B cell (primary cell): Measurements from ENCODE around the gene TCAIM.

ENCODE experiments used
- EZH2 ChIP-seq: IDR thresholded peaks from 2 replicates; pipeline ENCODE4 v1.6.1; 2012; ENCODE audit warnings: borderline replicate concordance, low read depth, mild to moderate bottlenecking, moderate library complexity, low read length; ENCODE audit not compliant: insufficient read depth, poor library complexity, severe bottlenecking
- TF ChIP-seq, protein P1 (sequence below): fragments of 200-600 bp; IDR thresholded peaks from one replicate; pipeline ENCODE4 v1.8.0; 2022; ENCODE audit warnings: antibody characterized with exemption, mild to moderate bottlenecking

DNA sequence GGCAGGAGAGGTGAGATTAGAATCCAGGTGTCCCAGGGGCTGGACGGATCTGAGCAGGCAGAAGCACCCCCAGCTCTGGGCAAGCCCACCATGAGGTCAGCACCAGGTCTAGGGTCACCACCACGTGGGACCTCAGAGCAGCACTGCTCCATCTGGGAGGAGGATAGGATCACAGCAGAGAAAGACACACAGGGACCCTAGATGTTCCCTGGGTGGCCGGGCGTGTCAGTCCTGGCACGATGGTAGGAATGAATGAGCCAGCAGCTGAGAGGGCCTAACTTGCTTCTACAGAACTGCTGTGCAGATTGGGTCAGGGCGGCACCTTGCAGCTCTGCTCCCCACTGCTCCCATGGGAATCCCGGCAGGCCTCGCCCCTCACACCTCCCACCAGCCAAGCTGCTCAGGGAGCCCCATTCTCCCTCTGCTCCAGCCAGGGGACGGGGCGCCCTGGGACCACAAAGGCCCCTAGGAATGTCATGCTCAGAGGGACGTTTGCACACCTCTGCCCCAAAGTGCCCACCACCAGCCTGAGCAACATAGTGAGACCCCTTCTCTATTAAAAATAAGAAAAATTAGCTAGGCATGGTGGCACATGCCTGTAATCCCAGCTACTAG lies 72.6 kb downstream of the TCAIM start:
- TF ChIP-seq EZH2: no peak
- TF ChIP-seq, protein P1, sequence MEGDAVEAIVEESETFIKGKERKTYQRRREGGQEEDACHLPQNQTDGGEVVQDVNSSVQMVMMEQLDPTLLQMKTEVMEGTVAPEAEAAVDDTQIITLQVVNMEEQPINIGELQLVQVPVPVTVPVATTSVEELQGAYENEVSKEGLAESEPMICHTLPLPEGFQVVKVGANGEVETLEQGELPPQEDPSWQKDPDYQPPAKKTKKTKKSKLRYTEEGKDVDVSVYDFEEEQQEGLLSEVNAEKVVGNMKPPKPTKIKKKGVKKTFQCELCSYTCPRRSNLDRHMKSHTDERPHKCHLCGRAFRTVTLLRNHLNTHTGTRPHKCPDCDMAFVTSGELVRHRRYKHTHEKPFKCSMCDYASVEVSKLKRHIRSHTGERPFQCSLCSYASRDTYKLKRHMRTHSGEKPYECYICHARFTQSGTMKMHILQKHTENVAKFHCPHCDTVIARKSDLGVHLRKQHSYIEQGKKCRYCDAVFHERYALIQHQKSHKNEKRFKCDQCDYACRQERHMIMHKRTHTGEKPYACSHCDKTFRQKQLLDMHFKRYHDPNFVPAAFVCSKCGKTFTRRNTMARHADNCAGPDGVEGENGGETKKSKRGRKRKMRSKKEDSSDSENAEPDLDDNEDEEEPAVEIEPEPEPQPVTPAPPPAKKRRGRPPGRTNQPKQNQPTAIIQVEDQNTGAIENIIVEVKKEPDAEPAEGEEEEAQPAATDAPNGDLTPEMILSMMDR: no peak
